GM12874 (cell line): ENCODE data around the gene AMN.

Experiments
- TF ChIP-seq, protein P1 (sequence below): IDR thresholded peaks from 2 replicates; pipeline ENCODE4 v1.5.1; 2011; ENCODE audit warnings: low read depth, mild to moderate bottlenecking, control low read depth, low read length, moderate library complexity; ENCODE audit not compliant: insufficient read depth

Gene AMN

GRCh38 chr14:102955636-102956408, 33.4 kb downstream of the AMN start:
- TF ChIP-seq, protein P1, sequence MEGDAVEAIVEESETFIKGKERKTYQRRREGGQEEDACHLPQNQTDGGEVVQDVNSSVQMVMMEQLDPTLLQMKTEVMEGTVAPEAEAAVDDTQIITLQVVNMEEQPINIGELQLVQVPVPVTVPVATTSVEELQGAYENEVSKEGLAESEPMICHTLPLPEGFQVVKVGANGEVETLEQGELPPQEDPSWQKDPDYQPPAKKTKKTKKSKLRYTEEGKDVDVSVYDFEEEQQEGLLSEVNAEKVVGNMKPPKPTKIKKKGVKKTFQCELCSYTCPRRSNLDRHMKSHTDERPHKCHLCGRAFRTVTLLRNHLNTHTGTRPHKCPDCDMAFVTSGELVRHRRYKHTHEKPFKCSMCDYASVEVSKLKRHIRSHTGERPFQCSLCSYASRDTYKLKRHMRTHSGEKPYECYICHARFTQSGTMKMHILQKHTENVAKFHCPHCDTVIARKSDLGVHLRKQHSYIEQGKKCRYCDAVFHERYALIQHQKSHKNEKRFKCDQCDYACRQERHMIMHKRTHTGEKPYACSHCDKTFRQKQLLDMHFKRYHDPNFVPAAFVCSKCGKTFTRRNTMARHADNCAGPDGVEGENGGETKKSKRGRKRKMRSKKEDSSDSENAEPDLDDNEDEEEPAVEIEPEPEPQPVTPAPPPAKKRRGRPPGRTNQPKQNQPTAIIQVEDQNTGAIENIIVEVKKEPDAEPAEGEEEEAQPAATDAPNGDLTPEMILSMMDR, result no peak

GRCh38 chr14:102957222-102957621, 34.8 kb downstream of the AMN start:
- TF ChIP-seq, protein P1, result no peak

DNA sequence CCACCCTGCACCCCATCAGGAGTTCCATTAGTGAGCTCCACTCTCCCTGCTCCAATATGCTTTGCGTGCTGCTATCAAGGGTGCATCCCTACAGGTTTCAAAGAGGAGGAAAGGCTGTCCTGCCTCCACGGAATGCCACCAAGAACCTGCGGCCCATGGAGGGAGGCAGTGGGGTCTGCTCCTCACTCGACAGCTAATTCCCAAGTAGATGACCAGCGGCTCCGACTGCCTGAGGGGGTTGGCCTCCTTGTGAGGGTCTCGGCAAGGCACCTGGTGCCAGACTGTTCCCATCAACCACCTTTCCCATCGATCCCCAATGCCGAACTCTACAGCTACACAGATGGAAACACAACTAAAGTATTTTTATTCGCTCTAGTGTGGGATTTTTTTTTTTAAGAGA, 36.0 kb downstream of the AMN start:
- TF ChIP-seq, protein P1, result no peak

DNA sequence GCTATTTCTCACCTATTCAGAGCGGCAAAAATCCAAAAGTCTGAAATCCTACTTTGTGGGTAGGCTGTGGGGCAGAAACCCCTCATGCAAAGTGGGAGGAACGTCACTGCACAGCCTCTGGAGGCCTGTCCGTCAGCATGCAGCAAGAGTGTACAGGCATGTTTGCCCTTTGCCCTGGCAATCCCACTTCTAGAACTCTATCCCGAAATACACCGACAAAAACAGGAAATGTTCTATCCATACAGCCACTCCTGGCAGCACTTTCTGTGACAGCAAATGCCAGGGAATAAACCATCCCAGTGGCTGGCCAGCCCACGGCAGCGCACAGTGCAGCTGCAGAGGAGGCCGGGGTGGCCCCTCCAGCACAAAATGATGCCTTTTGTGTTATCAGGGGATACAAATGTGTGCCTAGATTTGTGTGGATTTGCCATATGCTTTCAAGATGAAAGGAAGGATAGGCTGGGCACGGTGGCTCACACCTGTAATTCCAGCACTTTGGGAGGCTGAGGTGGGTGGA, 39.7 kb downstream of the AMN start:
- TF ChIP-seq, protein P1, result no peak

DNA sequence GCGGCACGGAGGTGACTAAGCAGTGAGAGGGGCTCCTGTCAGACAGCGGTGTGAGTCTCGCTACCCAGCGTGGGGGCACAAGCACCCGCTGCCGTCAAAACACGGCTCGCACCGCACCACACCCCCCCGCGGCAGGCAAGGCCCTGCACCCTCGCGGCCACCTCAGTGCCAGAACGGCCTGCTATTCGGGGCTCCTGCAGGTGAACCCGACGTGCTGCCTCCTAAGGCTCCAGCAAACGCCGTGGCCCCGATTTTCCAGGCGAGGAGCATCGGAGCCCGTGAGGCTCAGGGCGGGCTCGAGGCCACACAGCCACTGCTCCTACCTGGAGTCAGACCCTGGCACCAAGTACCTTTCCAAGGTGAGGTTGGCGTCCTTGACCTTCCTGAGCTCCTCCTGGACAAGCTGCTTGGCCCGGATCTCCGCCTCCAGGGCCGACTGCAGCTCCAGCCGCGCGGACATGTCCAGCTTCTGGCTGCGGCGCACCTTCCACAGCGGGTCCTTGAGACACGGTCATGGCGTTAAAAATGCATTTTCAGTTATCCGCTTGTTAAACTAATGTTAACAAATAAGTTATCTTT, 41.8 kb downstream of the AMN start:
- TF ChIP-seq, protein P1, result no peak

DNA sequence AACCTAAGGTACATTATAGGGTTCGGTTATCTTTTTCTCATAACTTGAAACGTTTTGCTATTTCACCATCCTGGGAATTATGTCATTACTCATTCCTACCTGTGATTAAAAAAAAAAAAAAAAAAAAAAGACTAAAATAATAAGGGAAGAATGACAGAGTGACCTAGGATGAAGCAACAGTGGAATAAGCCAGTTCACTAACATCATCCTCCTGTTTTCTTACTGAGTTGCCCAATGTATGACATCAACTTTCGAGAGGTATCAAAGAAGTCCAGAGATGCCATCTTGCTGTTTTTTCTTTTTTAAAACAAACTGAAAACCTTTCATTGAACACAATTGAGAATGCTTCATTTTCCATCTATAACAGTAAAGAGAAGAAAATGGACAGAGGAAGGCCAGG, 42.8 kb downstream of the AMN start:
- TF ChIP-seq, protein P1, result no peak

DNA sequence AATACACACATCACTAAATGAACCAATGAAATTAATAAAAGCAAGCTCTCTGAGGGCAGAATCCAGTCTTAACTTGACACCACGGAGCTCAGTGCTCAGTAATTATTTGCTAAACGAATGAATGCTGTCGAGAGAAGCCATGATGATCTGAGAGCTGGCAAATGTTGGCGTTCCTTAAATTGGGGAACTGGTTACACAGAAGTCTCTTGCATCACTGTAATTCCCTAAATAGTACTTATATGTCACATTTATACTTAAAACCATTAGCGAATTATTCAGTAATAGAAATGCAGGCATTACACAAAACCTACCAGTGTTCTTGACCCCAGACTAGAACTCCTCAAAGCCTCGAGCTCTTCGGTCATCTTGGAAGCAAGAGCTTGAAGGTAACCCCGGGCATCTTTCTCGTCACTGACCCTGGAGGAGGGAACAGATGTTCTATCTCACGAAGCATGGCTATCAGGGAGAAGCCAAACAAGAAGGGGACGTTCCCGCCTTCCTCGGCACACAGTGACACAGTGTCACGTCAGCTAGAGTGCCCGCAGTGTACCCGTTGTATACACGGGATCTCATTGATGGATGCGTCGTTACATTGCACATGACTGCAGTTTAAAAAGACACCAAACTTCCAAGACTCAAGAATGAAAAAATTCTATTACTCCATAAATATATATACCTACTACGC, 43.6 kb downstream of the AMN start:
- TF ChIP-seq, protein P1, result no peak
